HG02571 (cell line): ENCODE measurements around the gene USF1.
"Not testable (repeated sequence)": the region's sequence is repeated elsewhere in the genome, so short reads cannot be mapped to it uniquely, and the experiment has no call there.

Experiments used
- ATAC-seq: cut with Tn5 transposase; IDR thresholded peaks from one replicate; pipeline ENCODE4 v1.9.1; 2021; ENCODE audit warnings: mild to moderate bottlenecking, moderate library complexity; ENCODE audit not compliant: unreplicated experiment

The USF1 gene

DNA sequence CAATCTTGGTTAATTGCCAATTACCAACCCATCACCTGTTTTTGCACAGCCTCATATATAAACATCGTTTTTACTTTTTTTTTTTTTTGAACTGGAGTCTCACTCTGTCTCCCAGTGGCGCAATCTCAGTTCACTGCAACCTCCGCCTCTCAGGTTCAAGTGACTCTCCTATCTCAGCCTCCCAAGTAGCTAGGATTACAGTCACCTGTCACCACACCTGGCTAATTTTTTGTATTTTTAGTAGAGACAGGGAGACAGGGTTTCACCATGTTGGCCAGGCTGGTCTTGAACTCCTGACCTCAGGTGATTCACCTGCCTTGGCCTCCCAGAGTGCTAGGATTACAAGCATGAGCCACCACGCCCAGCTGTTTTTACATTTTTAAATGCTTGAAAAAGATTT, 53.7 kb downstream of the USF1 start:
- ATAC-seq: not testable (repeated sequence)
